ENCODE results near the gene PPP3CA.

The PPP3CA gene

GRCh38 chr4:101224358-101225218, 122.7 kb downstream of the PPP3CA start:
- no peak overlapping the region for H3K27ac ChIP-seq (ENCODE audit: low read depth, low read length)
- H3K4me3 ChIP-seq (ENCODE audit: low read depth in 1 of 2, low read length in 2 of 2): no peak overlapping the region
- no peaks in the 10 kb centered on the region for H3K9me3 ChIP-seq (ENCODE audit: low read length)
- H3K4me1 ChIP-seq (ENCODE audit: insufficient read depth, low read length): peaks cover 14% of the 10 kb centered on the region
- H3K36me3 ChIP-seq (ENCODE audit: insufficient read depth, low read length): no peaks in the 10 kb centered on the region
- H3K9ac ChIP-seq (ENCODE audit: low read length): no peak overlapping the region
- no peaks in the 10 kb centered on the region for H3K27me3 ChIP-seq (ENCODE audit: control insufficient read depth in 1 of 2, insufficient read depth in 2 of 2, low read length in 2 of 2)

DNA sequence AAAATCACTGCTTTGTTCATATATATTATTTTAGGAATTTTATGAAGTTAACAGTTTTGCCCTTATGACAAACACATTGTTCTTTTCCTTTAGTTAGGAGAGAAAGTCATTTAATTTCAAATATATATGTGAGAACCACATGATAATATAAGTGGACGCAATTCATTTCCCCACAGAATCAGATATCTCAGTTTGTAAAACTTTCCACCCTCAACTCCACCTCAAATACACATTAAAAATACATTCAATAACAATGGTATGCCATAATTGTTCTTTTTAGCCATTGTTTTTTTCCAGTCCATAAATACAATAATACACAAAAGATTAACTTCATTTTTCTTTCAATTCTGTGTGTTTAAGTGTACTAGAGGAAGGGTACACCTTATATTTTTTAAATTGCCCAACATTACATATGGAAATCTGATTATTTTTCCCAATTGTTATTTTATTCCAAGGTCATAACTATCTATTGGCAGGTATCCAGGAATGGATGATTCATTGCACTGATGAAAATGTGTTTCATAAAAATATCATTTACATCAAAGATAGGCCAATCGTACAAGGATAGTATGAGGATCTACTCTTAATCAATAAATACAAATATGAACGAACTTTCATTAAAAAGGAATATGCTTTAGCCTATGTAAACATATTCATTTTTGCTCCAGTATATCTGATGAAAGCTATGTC, 125.0 kb downstream of the PPP3CA start:
- H3K9ac ChIP-seq (ENCODE audit: low read length): no peak overlapping the region
- H3K27me3 ChIP-seq (ENCODE audit: control insufficient read depth in 1 of 2, insufficient read depth in 2 of 2, low read length in 2 of 2): no peaks in the 10 kb centered on the region
- no peak overlapping the region for H3K4me3 ChIP-seq (ENCODE audit: low read depth in 1 of 2, low read length in 2 of 2)
- peaks cover 9% of the 10 kb centered on the region for H3K4me1 ChIP-seq (ENCODE audit: insufficient read depth, low read length)
- no peaks in the 10 kb centered on the region for H3K9me3 ChIP-seq (ENCODE audit: low read length)
- no peak overlapping the region for H3K27ac ChIP-seq (ENCODE audit: low read depth, low read length)
- H3K36me3 ChIP-seq (ENCODE audit: insufficient read depth, low read length): no peaks in the 10 kb centered on the region

DNA sequence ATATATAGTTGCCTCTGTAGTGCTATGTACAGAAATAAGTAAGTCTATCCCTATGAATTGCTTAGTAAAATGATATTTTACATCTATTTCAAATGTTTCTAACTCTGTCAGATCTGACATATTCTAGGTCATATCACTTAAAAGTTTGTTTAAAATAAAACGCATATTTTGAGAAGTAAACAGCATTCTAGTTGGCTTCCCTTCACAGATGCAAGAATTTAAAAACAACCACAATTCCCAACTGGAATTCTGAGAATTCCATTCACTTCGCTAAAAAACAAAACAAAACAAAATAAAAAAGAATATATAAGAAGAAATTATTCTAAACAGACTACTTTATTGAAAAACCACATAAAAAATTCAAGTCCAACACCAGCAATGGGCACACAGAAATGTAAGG, 126.0 kb downstream of the PPP3CA start:
- Histone ChIP-seq H3K9me3 (ENCODE audit: low read length) (no peaks in the 10 kb centered on the region), H3K36me3 (ENCODE audit: insufficient read depth, low read length) (no peaks in the 10 kb centered on the region), H3K4me1 (ENCODE audit: insufficient read depth, low read length) (peaks cover 9% of the 10 kb centered on the region), H3K27me3 (ENCODE audit: control insufficient read depth in 1 of 2, insufficient read depth in 2 of 2, low read length in 2 of 2) (no peaks in the 10 kb centered on the region), H3K9ac (ENCODE audit: low read length) (no peak overlapping the region), H3K27ac (ENCODE audit: low read depth, low read length) (no peak overlapping the region), H3K4me3 (ENCODE audit: low read depth in 1 of 2, low read length in 2 of 2) (no peak overlapping the region)

- Histone ChIP-seq H3K9me3 (ENCODE audit: low read length) (no peaks in the 10 kb centered on the region), H3K27me3 (ENCODE audit: control insufficient read depth in 1 of 2, insufficient read depth in 2 of 2, low read length in 2 of 2) (no peaks in the 10 kb centered on the region), H3K4me1 (ENCODE audit: insufficient read depth, low read length) (peaks cover 1% of the 10 kb centered on the region), H3K4me3 (ENCODE audit: low read depth in 1 of 2, low read length in 2 of 2) (no peak overlapping the region), H3K9ac (ENCODE audit: low read length) (no peak overlapping the region), H3K27ac (ENCODE audit: low read depth, low read length) (no peak overlapping the region), H3K36me3 (ENCODE audit: insufficient read depth, low read length) (no peaks in the 10 kb centered on the region)
These were observed 128.4 kb downstream of the PPP3CA start for GRCh38 chr4:101218894-101219293.

DNA sequence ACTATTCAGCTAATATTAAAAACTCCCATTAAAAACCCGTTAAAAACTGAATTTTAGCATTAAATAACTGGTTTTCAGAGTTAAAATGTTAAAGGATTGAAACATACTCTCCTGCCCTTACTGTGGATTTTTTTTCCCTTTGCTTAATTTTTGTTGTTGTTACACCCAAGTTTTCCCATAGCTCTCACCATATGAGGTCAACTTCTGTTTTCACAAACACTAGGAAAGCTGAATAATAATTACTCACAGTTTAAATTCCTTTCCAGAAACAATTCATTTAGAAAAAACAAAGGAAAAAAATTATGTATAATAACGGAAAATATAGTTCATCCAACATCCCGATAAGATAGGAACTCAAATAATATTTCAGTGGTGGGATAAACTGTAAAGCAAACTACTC, 129.0 kb downstream of the PPP3CA start:
- Histone ChIP-seq H3K36me3 (ENCODE audit: insufficient read depth, low read length) (no peaks in the 10 kb centered on the region), H3K9me3 (ENCODE audit: low read length) (no peaks in the 10 kb centered on the region), H3K9ac (ENCODE audit: low read length) (no peak overlapping the region), H3K4me1 (ENCODE audit: insufficient read depth, low read length) (no peaks in the 10 kb centered on the region), H3K27me3 (ENCODE audit: control insufficient read depth in 1 of 2, insufficient read depth in 2 of 2, low read length in 2 of 2) (no peaks in the 10 kb centered on the region), H3K27ac (ENCODE audit: low read depth, low read length) (no peak overlapping the region), H3K4me3 (ENCODE audit: low read depth in 1 of 2, low read length in 2 of 2) (no peak overlapping the region)

GRCh38 chr4:101217353-101218031, 129.8 kb downstream of the PPP3CA start:
- Histone ChIP-seq H3K9ac (ENCODE audit: low read length) (no peak overlapping the region), H3K4me1 (ENCODE audit: insufficient read depth, low read length) (no peaks in the 10 kb centered on the region), H3K9me3 (ENCODE audit: low read length) (no peaks in the 10 kb centered on the region), H3K36me3 (ENCODE audit: insufficient read depth, low read length) (no peaks in the 10 kb centered on the region), H3K4me3 (ENCODE audit: low read depth in 1 of 2, low read length in 2 of 2) (no peak overlapping the region), H3K27me3 (ENCODE audit: control insufficient read depth in 1 of 2, insufficient read depth in 2 of 2, low read length in 2 of 2) (no peaks in the 10 kb centered on the region), H3K27ac (ENCODE audit: low read depth, low read length) (no peak overlapping the region)

- Histone ChIP-seq H3K9ac (ENCODE audit: low read length) (no peak overlapping the region), H3K36me3 (ENCODE audit: insufficient read depth, low read length) (no peaks in the 10 kb centered on the region), H3K4me1 (ENCODE audit: insufficient read depth, low read length) (peaks cover 6% of the 10 kb centered on the region), H3K27ac (ENCODE audit: low read depth, low read length) (no peak overlapping the region), H3K4me3 (ENCODE audit: low read depth in 1 of 2, low read length in 2 of 2) (no peak overlapping the region), H3K27me3 (ENCODE audit: control insufficient read depth in 1 of 2, insufficient read depth in 2 of 2, low read length in 2 of 2) (no peaks in the 10 kb centered on the region), H3K9me3 (ENCODE audit: low read length) (no peaks in the 10 kb centered on the region)
These were observed 136.2 kb downstream of the PPP3CA start for GRCh38 chr4:101211146-101211553.

- Histone ChIP-seq H3K9me3 (ENCODE audit: low read length) (no peaks in the 10 kb centered on the region), H3K9ac (ENCODE audit: low read length) (no peak overlapping the region), H3K4me1 (ENCODE audit: insufficient read depth, low read length) (peaks cover 6% of the 10 kb centered on the region), H3K27me3 (ENCODE audit: control insufficient read depth in 1 of 2, insufficient read depth in 2 of 2, low read length in 2 of 2) (no peaks in the 10 kb centered on the region), H3K27ac (ENCODE audit: low read depth, low read length) (no peak overlapping the region), H3K36me3 (ENCODE audit: insufficient read depth, low read length) (no peaks in the 10 kb centered on the region), H3K4me3 (ENCODE audit: low read depth in 1 of 2, low read length in 2 of 2) (no peak overlapping the region)
These were observed 137.0 kb downstream of the PPP3CA start for GRCh38 chr4:101210331-101210730.

- H3K4me3 ChIP-seq (ENCODE audit: low read depth in 1 of 2, low read length in 2 of 2): no peak overlapping the region
- H3K4me1 ChIP-seq (ENCODE audit: insufficient read depth, low read length): peaks cover 6% of the 10 kb centered on the region
- no peaks in the 10 kb centered on the region for H3K36me3 ChIP-seq (ENCODE audit: insufficient read depth, low read length)
- no peaks in the 10 kb centered on the region for H3K27me3 ChIP-seq (ENCODE audit: control insufficient read depth in 1 of 2, insufficient read depth in 2 of 2, low read length in 2 of 2)
- no peaks in the 10 kb centered on the region for H3K9me3 ChIP-seq (ENCODE audit: low read length)
- H3K9ac ChIP-seq (ENCODE audit: low read length): no peak overlapping the region
- no peak overlapping the region for H3K27ac ChIP-seq (ENCODE audit: low read depth, low read length)
These were observed 139.2 kb downstream of the PPP3CA start for GRCh38 chr4:101208171-101208570.

GRCh38 chr4:101205916-101206315, 141.4 kb downstream of the PPP3CA start:
- Histone ChIP-seq H3K36me3 (ENCODE audit: insufficient read depth, low read length) (no peaks in the 10 kb centered on the region), H3K4me1 (ENCODE audit: insufficient read depth, low read length) (no peaks in the 10 kb centered on the region), H3K4me3 (ENCODE audit: low read depth in 1 of 2, low read length in 2 of 2) (no peak overlapping the region), H3K27ac (ENCODE audit: low read depth, low read length) (no peak overlapping the region), H3K27me3 (ENCODE audit: control insufficient read depth in 1 of 2, insufficient read depth in 2 of 2, low read length in 2 of 2) (no peaks in the 10 kb centered on the region), H3K9me3 (ENCODE audit: low read length) (no peaks in the 10 kb centered on the region), H3K9ac (ENCODE audit: low read length) (no peak overlapping the region)

DNA sequence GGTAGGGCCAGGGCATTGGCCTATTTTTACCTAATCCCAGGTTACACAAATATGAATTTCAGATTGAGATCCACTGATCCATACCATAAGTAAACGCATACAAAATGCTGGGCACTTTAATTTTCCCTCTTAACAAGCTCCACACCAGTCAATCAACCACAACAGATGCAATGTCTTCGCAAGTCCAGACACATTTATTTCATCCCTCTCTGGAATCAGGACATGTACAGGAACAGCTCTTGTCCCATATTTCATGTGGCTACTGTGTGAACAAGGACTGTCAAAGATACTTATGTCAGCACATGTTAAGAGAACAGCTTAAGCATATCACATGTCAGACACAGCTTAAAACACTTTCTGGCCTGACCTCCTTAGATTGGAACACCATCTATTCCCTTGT, 145.9 kb downstream of the PPP3CA start:
- Histone ChIP-seq H3K4me1 (ENCODE audit: insufficient read depth, low read length) (peaks cover 43% of the 10 kb centered on the region), H3K9me3 (ENCODE audit: low read length) (no peaks in the 10 kb centered on the region), H3K9ac (ENCODE audit: low read length) (no peak overlapping the region), H3K4me3 (ENCODE audit: low read depth in 1 of 2, low read length in 2 of 2) (no peak overlapping the region), H3K27ac (ENCODE audit: low read depth, low read length) (no peak overlapping the region), H3K27me3 (ENCODE audit: control insufficient read depth in 1 of 2, insufficient read depth in 2 of 2, low read length in 2 of 2) (no peaks in the 10 kb centered on the region), H3K36me3 (ENCODE audit: insufficient read depth, low read length) (no peaks in the 10 kb centered on the region)

Data from muscle layer of colon (tissue), 2 donors.